Body of pancreas (tissue), 4 donors: Measurements from ENCODE around the gene ZNF530.

ENCODE experiments used
- CTCF ChIP-seq, 7 experiments: fragments of 450-650 bp in 4 of 7; fragments of 200-600 bp in 3 of 7; sonication (generic) in 3 of 7; IDR thresholded peaks; one replicate each; pipeline ENCODE4 v1.5.1; 2016 to 2019; ENCODE audit warnings: antibody characterized with exemption in 7 of 7
- POLR2A ChIP-seq, 3 donors: fragments of 450-650 bp; IDR thresholded peaks; one replicate each; pipeline ENCODE4 v1.6.1; 2016; ENCODE audit warnings: antibody characterized with exemption in 3 of 3, mild to moderate bottlenecking in 2 of 3

- no peak for TF ChIP-seq CTCF (IDR thresholded peaks at IDR 0.05)
- TF ChIP-seq POLR2A (IDR thresholded peaks at IDR 0.05), result no peak
Observed at GRCh38 chr19:57583104-57583520, 16.6 kb upstream of the ZNF530 start.
